ENCODE results near the gene SAMD4B. TPM values are rescaled to one million over a fixed set of nuclear protein-coding genes. Genes with fewer than 3 reads are reported as not detected.
A peak's percentile ranks its signal among the peaks of the same experiment; 100 is the strongest.

The SAMD4B gene
- total and polyA plus RNA-seq, 2 of the 8 experiments (the other 6 are each of a cell fraction or from before 2014, with no cell fraction given): 137 to 158 TPM

GRCh38 chr19:39409208-39410016, 67.2 kb downstream of the SAMD4B start (continued):
- TF ChIP-seq PHF8 (conservative IDR thresholded peaks at IDR 0.05; ENCODE audit: low read depth, low read length): peak; percentile 63
- TF ChIP-seq GTF2F1 (IDR thresholded peaks at IDR 0.05; ENCODE audit: borderline replicate concordance, low read depth, low read length): no peak
- TF ChIP-seq HDAC2 (IDR thresholded peaks at IDR 0.05; ENCODE audit: borderline replicate concordance in 1 of 2, low read depth in 2 of 2, low read length in 2 of 2): no peak
- TF ChIP-seq SUZ12 (IDR thresholded peaks at IDR 0.05; ENCODE audit: low read length): no peak
- TF ChIP-seq NRF1 (IDR thresholded peaks at IDR 0.05; ENCODE audit: low read depth, low read length): no peak
- TF ChIP-seq SAP30 (IDR thresholded peaks at IDR 0.05; ENCODE audit: insufficient read depth, insufficient replicate concordance, low read length): no peak
- no peak; the same call in 1 of the 2 replicates for TF ChIP-seq SP4 (IDR thresholded peaks at IDR 0.05; ENCODE audit: low read length)
- TF ChIP-seq FOSL1 (IDR thresholded peaks at IDR 0.05; ENCODE audit: insufficient read depth, low read depth, low read length): no peak
- no peak for TF ChIP-seq MAFK (IDR thresholded peaks at IDR 0.05; ENCODE audit: low read depth, low read length)
- no peak for TF ChIP-seq HDAC6 (IDR thresholded peaks at IDR 0.05; ENCODE audit: low read depth, low read length)
- TF ChIP-seq USF2 (IDR thresholded peaks at IDR 0.05; ENCODE audit: low read length): no peak
- peak; percentile 87 for TF ChIP-seq POLR2AphosphoS5 (IDR thresholded peaks at IDR 0.05; ENCODE audit: low read depth, low read length)
- no peak for TF ChIP-seq CBX8 (IDR thresholded peaks at IDR 0.05; ENCODE audit: borderline replicate concordance, low read depth, low read length)
- TF ChIP-seq POU5F1 (IDR thresholded peaks at IDR 0.05; ENCODE audit: low read depth, low read length): no peak
- no peak for TF ChIP-seq SRF (IDR thresholded peaks at IDR 0.05; ENCODE audit: low read depth, low read length)
- TF ChIP-seq CEBPB (IDR thresholded peaks at IDR 0.05; ENCODE audit: low read depth, low read length): no peak
- TF ChIP-seq RNF2 (IDR thresholded peaks at IDR 0.05; ENCODE audit: borderline replicate concordance, low read depth, low read length, missing control alignments, poor library complexity, severe bottlenecking): no peak
- TF ChIP-seq SP1 (IDR thresholded peaks at IDR 0.05; ENCODE audit: low read depth, low read length): peak; percentile 9; the same call in 1 of the 2 replicates
- peak; percentile 81; the same call in 1 of the 2 replicates for TF ChIP-seq GABPA (IDR thresholded peaks at IDR 0.05; ENCODE audit: borderline replicate concordance, insufficient read depth, low read length)
- TF ChIP-seq CHD2 (IDR thresholded peaks at IDR 0.05; ENCODE audit: low read length): peak; percentile 6; the same call in 1 of the 2 replicates

All from H1 (cell line).